ENCODE results near the gene ZBTB24. TPM values are rescaled to one million over a fixed set of nuclear protein-coding genes. Genes with fewer than 3 reads are reported as not detected.
A peak's percentile ranks its signal among the peaks of the same experiment; 100 is the strongest.

Gene ZBTB24
- total and polyA plus RNA-seq, 4 donors = 2.9 to 13.9 (median 6.0) TPM

DNA sequence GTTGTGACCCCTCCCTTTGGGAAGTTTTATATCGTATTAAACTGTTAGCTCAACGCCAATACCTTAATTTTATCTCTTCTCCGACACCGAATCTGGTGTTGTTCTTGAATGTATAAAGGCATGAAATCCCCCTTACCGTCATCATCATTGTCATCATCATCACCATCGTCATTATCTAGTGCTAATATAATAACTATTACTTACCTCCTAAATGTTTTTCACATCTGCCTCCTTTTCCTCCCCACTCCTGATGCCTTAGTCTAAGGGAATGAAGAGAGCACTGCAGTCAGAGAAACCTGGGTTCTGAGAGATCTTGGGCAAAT lies 677 bp upstream of the ZBTB24 start:
- no peak for TF ChIP-seq CTCF (IDR thresholded peaks at IDR 0.05; ENCODE audit: control extremely low read depth, extremely low read depth)
- Histone ChIP-seq H3K27me3 (ENCODE audit: control insufficient read depth in 3 of 3, insufficient read depth in 3 of 3, low read length in 2 of 3) (no peaks in the 10 kb centered on the region), H3K4me3 (peak overlapping the region; percentile 13), H3K9me3 (ENCODE audit: control insufficient read depth in 4 of 4, insufficient read depth in 3 of 4, low read length in 3 of 4) (no peaks in the 10 kb centered on the region), H3K27ac (ENCODE audit: low read depth in 1 of 2, low read length in 1 of 2) (peak overlapping the region in 1 of 2 donors; percentile 16), H3K4me1 (ENCODE audit: control insufficient read depth in 5 of 5, insufficient read depth in 5 of 5, low read length in 5 of 5) (peaks cover 7 to 34% (median 14%) of the 10 kb centered on the region in 5 donors), H3K36me3 (ENCODE audit: control insufficient read depth in 4 of 4, insufficient read depth in 4 of 4, low read length in 4 of 4) (peaks cover 4 to 10% (median 9%) of the 10 kb centered on the region in 4 donors), H3K9ac (ENCODE audit: insufficient read depth in 1 of 2, low read length in 2 of 2) (peak overlapping the region in 1 of 2 donors; percentile 56)
- WGBS, 2 donors = 2 to 5% methylated on average over 6 of the region's 6 CpGs
- DNase-seq (peak in 2 of 3 donors; percentile 68 to 76), ATAC-seq (ENCODE audit: insufficient read depth, low FRiP score) (no peak)

DNA sequence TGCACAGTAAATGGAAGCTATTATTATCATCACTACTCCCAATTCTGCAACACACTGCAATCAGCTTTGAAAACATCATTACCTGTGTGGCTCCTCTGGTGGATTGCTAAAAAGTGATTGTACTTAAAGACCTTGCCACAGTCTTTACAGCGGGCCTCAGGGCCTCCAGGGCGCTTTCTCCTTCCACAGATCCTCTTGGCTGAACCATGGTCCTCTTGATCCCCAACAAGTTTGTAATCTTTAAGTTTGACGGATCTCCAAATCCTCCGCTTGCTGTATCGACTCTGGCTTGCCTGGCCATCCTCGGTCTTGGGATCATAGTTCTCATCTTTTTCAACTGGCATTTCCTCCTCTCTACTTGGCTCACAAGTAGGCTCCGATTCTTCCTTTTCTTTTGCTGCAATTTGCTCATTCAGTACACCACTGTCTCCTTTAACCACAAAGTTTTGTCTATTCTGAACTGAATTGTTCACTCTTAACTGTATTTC lies 2.0 kb downstream of the ZBTB24 start:
- Histone ChIP-seq H3K27ac (ENCODE audit: low read depth in 1 of 2, low read length in 1 of 2) (no peak overlapping the region), H3K9ac (ENCODE audit: insufficient read depth in 1 of 2, low read length in 2 of 2) (no peak overlapping the region), H3K9me3 (ENCODE audit: control insufficient read depth in 4 of 4, insufficient read depth in 3 of 4, low read length in 3 of 4) (no peaks in the 10 kb centered on the region), H3K4me3 (no peak overlapping the region), H3K27me3 (ENCODE audit: control insufficient read depth in 3 of 3, insufficient read depth in 3 of 3, low read length in 2 of 3) (no peaks in the 10 kb centered on the region), H3K36me3 (ENCODE audit: control insufficient read depth in 4 of 4, insufficient read depth in 4 of 4, low read length in 4 of 4) (peaks cover 9 to 15% (median 12%) of the 10 kb centered on the region in 4 donors), H3K4me1 (ENCODE audit: control insufficient read depth in 5 of 5, insufficient read depth in 5 of 5, low read length in 5 of 5) (peaks cover 8 to 41% (median 20%) of the 10 kb centered on the region in 5 donors)
- no peak for ATAC-seq (ENCODE audit: insufficient read depth, low FRiP score)
- WGBS, 2 donors = 93 to 97% methylated on average over 7 of the region's 7 CpGs
- TF ChIP-seq CTCF (IDR thresholded peaks at IDR 0.05; ENCODE audit: control extremely low read depth, extremely low read depth) = no peak
- DNase-seq = no peak

- TF ChIP-seq CTCF (IDR thresholded peaks at IDR 0.05; ENCODE audit: control extremely low read depth, extremely low read depth) = no peak
- H3K27me3 ChIP-seq (ENCODE audit: control insufficient read depth in 3 of 3, insufficient read depth in 3 of 3, low read length in 2 of 3) = no peaks in the 10 kb centered on the region
- no peak for ATAC-seq (ENCODE audit: insufficient read depth, low FRiP score)
- 81 to 93% methylated on average over 5 of the region's 5 CpGs for WGBS, 2 donors
- peak overlapping the region in 1 of 2 donors; percentile 30 for H3K9ac ChIP-seq (ENCODE audit: insufficient read depth in 1 of 2, low read length in 2 of 2)
- H3K4me3 ChIP-seq = no peak overlapping the region
- no peak for DNase-seq
- no peaks in the 10 kb centered on the region for H3K9me3 ChIP-seq (ENCODE audit: control insufficient read depth in 4 of 4, insufficient read depth in 3 of 4, low read length in 3 of 4)
- no peak overlapping the region for H3K27ac ChIP-seq (ENCODE audit: low read depth in 1 of 2, low read length in 1 of 2)
- H3K36me3 ChIP-seq (ENCODE audit: control insufficient read depth in 4 of 4, insufficient read depth in 4 of 4, low read length in 4 of 4) = peaks cover 17 to 20% (median 18%) of the 10 kb centered on the region in 4 donors
- H3K4me1 ChIP-seq (ENCODE audit: control insufficient read depth in 5 of 5, insufficient read depth in 5 of 5, low read length in 5 of 5) = peaks cover 2 to 38% (median 20%) of the 10 kb centered on the region in 5 donors
These were observed 4.0 kb downstream of the ZBTB24 start for GRCh38 chr6:109478841-109479624.

All from lung (tissue), 12 donors.